Rectal smooth muscle tissue (tissue), 1 donor: ENCODE measurements around the gene TSKU.
"Not testable (repeated sequence)": the region's sequence is repeated elsewhere in the genome, so short reads cannot be mapped to it uniquely, and the experiment has no call there.

Experiments used
- H3K27ac ChIP-seq: one replicate; pipeline ENCODE4 v1.7.0; 2013; ENCODE audit warnings: low read depth, low read length, inconsistent platforms
- H3K27me3 ChIP-seq: one replicate; pipeline ENCODE4 v1.7.0; 2013; ENCODE audit warnings: low read length; ENCODE audit not compliant: control insufficient read depth, insufficient read depth
- H3K36me3 ChIP-seq: one replicate; pipeline ENCODE4 v1.7.0; 2013; ENCODE audit warnings: low read length; ENCODE audit not compliant: control insufficient read depth, insufficient read depth
- H3K4me1 ChIP-seq: one replicate; pipeline ENCODE4 v1.7.0; 2013; ENCODE audit warnings: low read length; ENCODE audit not compliant: control insufficient read depth, insufficient read depth
- H3K4me3 ChIP-seq: one replicate; pipeline ENCODE4 v1.7.0; 2013; ENCODE audit warnings: low read length
- H3K9ac ChIP-seq: one replicate; pipeline ENCODE4 v1.7.0; 2013; ENCODE audit warnings: low read length

The TSKU gene

GRCh38 chr11:76783294-76783895 is at the start of gene TSKU:
Gene TSKU (plus strand): TSS chr11:76783356. CDS start chr11:76795617, 12,261 bp downstream.
- Histone ChIP-seq H3K4me1 (no peaks in the 10 kb centered on the region), H3K4me3 (peak within 1 kb of the TSS; percentile 69), H3K36me3 (no peaks in the 10 kb centered on the region), H3K27ac (peak within 1 kb of the TSS; percentile 65), H3K27me3 (no peaks in the 10 kb centered on the region), H3K9ac (peak within 1 kb of the TSS; percentile 57)

GRCh38 chr11:76733906-76734305 is 49.2 kb upstream of the TSKU start:
- not testable (repeated sequence) for H3K27ac ChIP-seq, H3K4me1 ChIP-seq, H3K9ac ChIP-seq, H3K4me3 ChIP-seq, H3K36me3 ChIP-seq, H3K27me3 ChIP-seq

- Histone ChIP-seq H3K27ac (no peak overlapping the region), H3K4me3 (no peak overlapping the region), H3K9ac (no peak overlapping the region), H3K27me3 (no peaks in the 10 kb centered on the region), H3K4me1 (no peaks in the 10 kb centered on the region), H3K36me3 (no peaks in the 10 kb centered on the region)
Observed at GRCh38 chr11:76734456-76735420, 48.4 kb upstream of the TSKU start.

- no peaks in the 10 kb centered on the region for H3K27me3 ChIP-seq
- no peaks in the 10 kb centered on the region for H3K36me3 ChIP-seq
- no peak overlapping the region for H3K9ac ChIP-seq
- H3K4me1 ChIP-seq = no peaks in the 10 kb centered on the region
- H3K4me3 ChIP-seq = no peak overlapping the region
- H3K27ac ChIP-seq = no peak overlapping the region
Observed at GRCh38 chr11:76735841-76736240, 47.3 kb upstream of the TSKU start.

GRCh38 chr11:76736266-76736665 is 46.9 kb upstream of the TSKU start:
- H3K4me3 ChIP-seq = no peak overlapping the region
- no peaks in the 10 kb centered on the region for H3K4me1 ChIP-seq
- H3K36me3 ChIP-seq = no peaks in the 10 kb centered on the region
- H3K9ac ChIP-seq = no peak overlapping the region
- H3K27ac ChIP-seq = no peak overlapping the region
- H3K27me3 ChIP-seq = no peaks in the 10 kb centered on the region

GRCh38 chr11:76736773-76737495 is 46.2 kb upstream of the TSKU start:
- H3K4me3 ChIP-seq = no peak overlapping the region
- H3K36me3 ChIP-seq = no peaks in the 10 kb centered on the region
- H3K27ac ChIP-seq = no peak overlapping the region
- no peak overlapping the region for H3K9ac ChIP-seq
- H3K4me1 ChIP-seq = no peaks in the 10 kb centered on the region
- H3K27me3 ChIP-seq = no peaks in the 10 kb centered on the region

GRCh38 chr11:76738618-76739240 is 44.4 kb upstream of the TSKU start:
- Histone ChIP-seq H3K27ac (no peak overlapping the region), H3K4me3 (no peak overlapping the region), H3K36me3 (no peaks in the 10 kb centered on the region), H3K9ac (no peak overlapping the region), H3K4me1 (no peaks in the 10 kb centered on the region), H3K27me3 (no peaks in the 10 kb centered on the region)

GRCh38 chr11:76739798-76740197 is 43.4 kb upstream of the TSKU start:
- H3K9ac ChIP-seq = no peak overlapping the region
- H3K4me3 ChIP-seq = no peak overlapping the region
- H3K27me3 ChIP-seq = no peaks in the 10 kb centered on the region
- H3K27ac ChIP-seq = no peak overlapping the region
- H3K36me3 ChIP-seq = no peaks in the 10 kb centered on the region
- H3K4me1 ChIP-seq = no peaks in the 10 kb centered on the region

GRCh38 chr11:76740772-76741171 is 42.4 kb upstream of the TSKU start:
- H3K4me1 ChIP-seq = no peaks in the 10 kb centered on the region
- no peak overlapping the region for H3K9ac ChIP-seq
- H3K27ac ChIP-seq = no peak overlapping the region
- no peaks in the 10 kb centered on the region for H3K27me3 ChIP-seq
- H3K36me3 ChIP-seq = no peaks in the 10 kb centered on the region
- no peak overlapping the region for H3K4me3 ChIP-seq

GRCh38 chr11:76742902-76743301 is 40.3 kb upstream of the TSKU start:
- Histone ChIP-seq H3K36me3 (no peaks in the 10 kb centered on the region), H3K9ac (no peak overlapping the region), H3K27ac (no peak overlapping the region), H3K27me3 (no peaks in the 10 kb centered on the region), H3K4me1 (no peaks in the 10 kb centered on the region), H3K4me3 (no peak overlapping the region)

- Histone ChIP-seq H3K9ac (no peak overlapping the region), H3K4me3 (no peak overlapping the region)
Observed at GRCh38 chr11:76744186-76745043, 38.7 kb upstream of the TSKU start.

More at GRCh38 chr11:76744186-76745043, 38.7 kb upstream of the TSKU start:
- H3K27ac ChIP-seq = no peak overlapping the region
- no peaks in the 10 kb centered on the region for H3K4me1 ChIP-seq
- no peaks in the 10 kb centered on the region for H3K27me3 ChIP-seq
- H3K36me3 ChIP-seq = no peaks in the 10 kb centered on the region
